ENCODE measurements around the gene LEPR.
"Not testable (repeated sequence)": the region's sequence is repeated elsewhere in the genome, so short reads cannot be mapped to it uniquely, and the experiment has no call there.

Gene LEPR

GRCh38 chr1:65441464-65441863 is 21.0 kb downstream of the LEPR start:
- no peak for DNase-seq

- DNase-seq = no peak
These were observed 22.0 kb downstream of the LEPR start for GRCh38 chr1:65442442-65442841.

GRCh38 chr1:65443647-65444046 is 23.2 kb downstream of the LEPR start:
- DNase-seq = no peak

GRCh38 chr1:65444128-65444640 is 23.7 kb downstream of the LEPR start:
- DNase-seq = no peak

GRCh38 chr1:65445837-65446236 is 25.4 kb downstream of the LEPR start:
- DNase-seq = no peak

GRCh38 chr1:65449214-65449823 is 28.9 kb downstream of the LEPR start:
- no peak for DNase-seq

- DNase-seq = not testable (repeated sequence)
These were observed 35.2 kb downstream of the LEPR start for GRCh38 chr1:65455678-65456077.

GRCh38 chr1:65456481-65456880 is 36.0 kb downstream of the LEPR start:
- no peak for DNase-seq

GRCh38 chr1:65457868-65458267 is 37.4 kb downstream of the LEPR start:
- no peak for DNase-seq

GRCh38 chr1:65458730-65459396 is 38.4 kb downstream of the LEPR start:
- no peak for DNase-seq

- DNase-seq = no peak
These were observed 38.9 kb downstream of the LEPR start for GRCh38 chr1:65459397-65459768.

GRCh38 chr1:65465837-65466236 is 45.4 kb downstream of the LEPR start:
- DNase-seq = not testable (repeated sequence)

GRCh38 chr1:65467536-65467935 is 47.1 kb downstream of the LEPR start:
- no peak for DNase-seq

- DNase-seq = no peak
These were observed 48.8 kb downstream of the LEPR start for GRCh38 chr1:65469126-65469888.

- no peak for DNase-seq
These were observed 49.4 kb downstream of the LEPR start for GRCh38 chr1:65469889-65470340.

Data from NCI-H446 treated with DMSO at 0.1 percent for 48 hours (cell line).